SK-N-SH (cell line): Measurements from ENCODE around the gene TM9SF2. TPM values are rescaled to one million over a fixed set of nuclear protein-coding genes. Genes with fewer than 3 reads are reported as not detected.

ENCODE experiments used
- CTCF ChIA-PET: fragments of 300-600, 350-600 bp; formaldehyde crosslinking; extraction: SDS; loops from one replicate; lab custom pipeline; 2021; lab: Yijun Ruan, JAX
- POLR2A ChIA-PET: fragments of 350-600 bp; sonication (Branson Sonifier 250); formaldehyde crosslinking; extraction: SDS; loops from one replicate; lab custom pipeline; 2020; ENCODE audit warnings: antibody characterized with exemption, inconsistent platforms; lab: Yijun Ruan, JAX
- DNase-seq: peaks from one replicate; pipeline ENCODE4 v3.0.0; 2012
- H2AFZ ChIP-seq: fragments of 200-600 bp; sonication (generic); 2 replicates; pipeline ENCODE4 v1.8.1; 2016; ENCODE audit warnings: antibody characterized with exemption, mild to moderate bottlenecking, low read depth
- H3F3A ChIP-seq: fragments of 200-600 bp; sonication (generic); replicated peaks from 2 replicates; pipeline ENCODE3; 2016; ENCODE audit warnings: antibody characterized with exemption, mild to moderate bottlenecking; ENCODE audit not compliant: insufficient read depth
- H3K27ac ChIP-seq, 2 experiments: fragments of 200-500 bp in 1 of 2; fragments of 200-600 bp in 1 of 2; sonication (Bioruptor generic) in 1 of 2; sonication (generic), shearing (Covaris generic) in 1 of 2; 2 replicates each; pipeline versions ENCODE4 v1.5.1 to v1.6.1; 2014 to 2016; ENCODE audit warnings: low read depth in 2 of 2, inconsistent platforms in 1 of 2, low read length in 1 of 2, mild to moderate bottlenecking in 1 of 2, mixed read lengths in 1 of 2
- H3K27me3 ChIP-seq: fragments of 200-600 bp; sonication (generic), shearing (Covaris generic); 2 replicates; pipeline ENCODE4 v1.6.1; 2016; ENCODE audit warnings: mixed run types; ENCODE audit not compliant: insufficient read depth
- H3K36me3 ChIP-seq, 2 experiments: fragments of 200-500 bp in 1 of 2; fragments of 200-600 bp in 1 of 2; sonication (Bioruptor generic) in 1 of 2; sonication (generic) in 1 of 2; replicated peaks in 1 of 2; 2 replicates each; pipeline versions ENCODE3 to v1.5.1; 2014 to 2016; ENCODE audit warnings: low read length in 1 of 2, mild to moderate bottlenecking in 1 of 2; ENCODE audit not compliant: insufficient read depth in 2 of 2, control insufficient read depth in 1 of 2
- H3K4me1 ChIP-seq, 2 experiments: fragments of 200-500 bp in 1 of 2; fragments of 200-600 bp in 1 of 2; sonication (Bioruptor generic) in 1 of 2; sonication (generic), shearing (Covaris generic) in 1 of 2; 2 replicates each; pipeline versions ENCODE4 v1.5.1 to v1.6.1; 2014 to 2016; ENCODE audit warnings: low read depth in 1 of 2, low read length in 1 of 2, mixed run types in 1 of 2; ENCODE audit not compliant: insufficient read depth in 2 of 2, control insufficient read depth in 1 of 2
- H3K4me2 ChIP-seq: fragments of 200-600 bp; sonication (generic), shearing (Covaris generic); 2 replicates; pipeline ENCODE4 v1.6.1; 2017; ENCODE audit warnings: mixed run types
- H3K4me3 ChIP-seq, 2 experiments: fragments of 200-500 bp in 1 of 2; fragments of 200-600 bp in 1 of 2; sonication (Bioruptor generic) in 1 of 2; sonication (generic), shearing (Covaris generic) in 1 of 2; 2 replicates each; pipeline versions ENCODE4 v1.5.1 to v1.8.1; 2014 to 2016; ENCODE audit warnings: low read depth in 2 of 2, inconsistent platforms in 1 of 2, low read length in 1 of 2, mild to moderate bottlenecking in 1 of 2, mixed read lengths in 1 of 2, moderate library complexity in 1 of 2
- H3K79me2 ChIP-seq: fragments of 200-600 bp; sonication (generic); 2 replicates; pipeline ENCODE4 v1.8.1; 2017; ENCODE audit warnings: mild to moderate bottlenecking; ENCODE audit not compliant: insufficient read depth
- H3K9ac ChIP-seq: fragments of 200-600 bp; sonication (generic); 2 replicates; pipeline ENCODE4 v1.6.1; 2017; ENCODE audit warnings: mixed run types
- H3K9me2 ChIP-seq: fragments of 200-600 bp; sonication (generic); 2 replicates; pipeline ENCODE4 v1.6.1; 2017; ENCODE audit warnings: mixed run types
- H3K9me3 ChIP-seq: fragments of 200-600 bp; sonication (generic); 2 replicates; pipeline ENCODE4 v1.6.1; 2017; ENCODE audit warnings: mixed run types, mild to moderate bottlenecking, moderate library complexity
- H4K20me1 ChIP-seq: fragments of 200-600 bp; sonication (generic); 2 replicates; pipeline ENCODE4 v1.6.1; 2017; ENCODE audit warnings: mild to moderate bottlenecking, mixed run types; ENCODE audit not compliant: insufficient read depth
- FOSL2 ChIP-seq: IDR thresholded peaks from 2 replicates; pipeline ENCODE4 v1.4.0; 2012; ENCODE audit warnings: low read depth, mild to moderate bottlenecking, moderate library complexity, borderline replicate concordance
- FOXM1 ChIP-seq: IDR thresholded peaks from 2 replicates; pipeline ENCODE4 v1.4.0; 2012; ENCODE audit warnings: low read depth, mild to moderate bottlenecking
- IRF3 ChIP-seq: fragments of 150-350 bp; IDR thresholded peaks from 2 replicates; pipeline ENCODE4 v1.6.1; 2016; ENCODE audit warnings: mild to moderate bottlenecking, low read depth, low read length
- MEF2A ChIP-seq: IDR thresholded peaks from 2 replicates; pipeline ENCODE4 v1.4.0; 2012; ENCODE audit warnings: low read depth, borderline replicate concordance
- PBX3 ChIP-seq: IDR thresholded peaks from 2 replicates; pipeline ENCODE4; 2012
- REST ChIP-seq: IDR thresholded peaks from 2 replicates; pipeline ENCODE4 v1.6.1; 2012; ENCODE audit warnings: mild to moderate bottlenecking, low read depth, low read length, moderate library complexity
- ZBTB33 ChIP-seq: IDR thresholded peaks from 2 replicates; pipeline ENCODE4 v1.4.0; 2012; ENCODE audit warnings: low read depth, borderline replicate concordance
- WGBS: methylation state at CpG from one replicate; pipeline ENCODE4 v1.1.6; 2017; ENCODE audit warnings: low lambda C conversion rate; 5-methylcytosine and 5-hydroxymethylcytosine counted together
- polyA plus RNA-seq, 3 experiments: library from polyadenylated mRNA; depleted of rRNA; stranded (reverse); fragments of >200 nt; gene quantifications; 2 replicates each; pipeline ENCODE4 v1.2.3, GENCODE V29; 2012

The TM9SF2 gene
- polyA plus RNA-seq, 1 of the 3 experiments (the other 2 are of a cell fraction) = 49.8 TPM

GRCh38 chr13:99471221-99472121 lies 29.8 kb upstream of the TM9SF2 start:
- Histone ChIP-seq H3K4me3 (no peak overlapping the region), H3K4me1 (no peaks in the 10 kb centered on the region)
- WGBS = 38% methylated on average over 3 of the region's 3 CpGs
- DNase-seq = no peak
- CTCF ChIA-PET = interaction anchor here (2.9 kb wide), 1 partner anchor 35 kb away, joined by 10 read pairs; no protein-coding TSS in a partner anchor
- TF ChIP-seq MEF2A (no peak), FOSL2 (peak; percentile 50), IRF3 (no peak), FOXM1 (no peak), REST (no peak), PBX3 (no peak), ZBTB33 (no peak)
- TF ChIP-seq, all 33 proteins: peak for 1
- Histone ChIP-seq H3K27ac (no peak overlapping the region), H3K79me2 (no peaks in the 10 kb centered on the region), H3K4me2 (no peak overlapping the region), H3K9ac (no peak overlapping the region), H3K27me3 (no peaks in the 10 kb centered on the region), H3K9me3 (no peaks in the 10 kb centered on the region), H3K36me3 (no peaks in the 10 kb centered on the region), H4K20me1 (no peaks in the 10 kb centered on the region), H2AFZ (no peak overlapping the region), H3K9me2 (no peaks in the 10 kb centered on the region), H3F3A (peaks cover 9% of the 10 kb centered on the region)
- POLR2A ChIA-PET = no interaction called here
